ENCODE measurements around the gene GNA12. TPM values are rescaled to one million over a fixed set of nuclear protein-coding genes. Genes with fewer than 3 reads are reported as not detected.

GNA12 gene
- total and polyA plus RNA-seq, 9 of the 15 experiments (the other 6 are each of a cell fraction or from before 2014, with no cell fraction given): 0.65 to 32.7 (median 9.6) TPM

DNA sequence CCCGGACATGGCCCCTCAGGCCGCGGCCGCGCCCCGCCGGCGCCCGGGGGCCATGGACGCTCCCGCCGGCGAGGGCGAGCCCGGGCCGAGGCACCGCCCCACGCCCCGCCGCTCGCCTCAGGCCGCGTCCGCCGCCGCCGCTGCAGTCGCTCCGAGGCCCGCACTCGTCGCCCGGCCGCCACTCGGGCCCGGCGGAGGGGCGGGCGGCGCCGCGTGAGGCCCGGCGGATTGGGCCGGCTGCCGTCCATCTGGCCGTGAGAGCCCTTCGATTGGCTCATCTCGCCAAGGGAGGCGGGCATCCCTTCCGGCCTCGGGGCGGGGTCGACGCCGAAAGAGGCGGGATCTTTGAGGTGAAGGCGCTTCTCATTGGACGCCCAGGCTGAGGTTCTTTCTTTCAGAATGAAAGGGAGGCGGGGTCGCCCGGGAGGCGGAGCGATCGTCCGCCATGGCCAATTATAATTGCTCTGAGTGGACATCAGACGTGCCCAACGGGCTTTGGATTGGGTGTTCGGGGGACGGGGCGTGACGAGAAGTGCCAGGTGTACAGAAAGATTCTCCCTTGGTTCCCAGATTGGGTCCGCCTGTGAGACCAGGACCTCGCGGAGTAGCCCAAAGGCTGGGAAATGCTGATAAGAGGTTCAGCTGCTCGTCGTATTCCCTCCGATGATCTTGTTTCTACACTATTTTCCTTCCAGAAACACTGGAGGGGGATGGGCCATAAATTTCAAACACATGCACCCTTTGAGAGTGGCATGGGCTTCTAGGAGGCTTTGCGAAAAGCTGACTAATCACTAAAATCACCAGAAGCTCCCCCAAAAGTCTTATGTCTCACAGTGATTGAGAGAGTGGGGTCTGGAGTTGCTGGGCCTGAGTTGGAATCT lies at the start of gene GNA12 (continued):
- TF ChIP-seq, protein P1, sequence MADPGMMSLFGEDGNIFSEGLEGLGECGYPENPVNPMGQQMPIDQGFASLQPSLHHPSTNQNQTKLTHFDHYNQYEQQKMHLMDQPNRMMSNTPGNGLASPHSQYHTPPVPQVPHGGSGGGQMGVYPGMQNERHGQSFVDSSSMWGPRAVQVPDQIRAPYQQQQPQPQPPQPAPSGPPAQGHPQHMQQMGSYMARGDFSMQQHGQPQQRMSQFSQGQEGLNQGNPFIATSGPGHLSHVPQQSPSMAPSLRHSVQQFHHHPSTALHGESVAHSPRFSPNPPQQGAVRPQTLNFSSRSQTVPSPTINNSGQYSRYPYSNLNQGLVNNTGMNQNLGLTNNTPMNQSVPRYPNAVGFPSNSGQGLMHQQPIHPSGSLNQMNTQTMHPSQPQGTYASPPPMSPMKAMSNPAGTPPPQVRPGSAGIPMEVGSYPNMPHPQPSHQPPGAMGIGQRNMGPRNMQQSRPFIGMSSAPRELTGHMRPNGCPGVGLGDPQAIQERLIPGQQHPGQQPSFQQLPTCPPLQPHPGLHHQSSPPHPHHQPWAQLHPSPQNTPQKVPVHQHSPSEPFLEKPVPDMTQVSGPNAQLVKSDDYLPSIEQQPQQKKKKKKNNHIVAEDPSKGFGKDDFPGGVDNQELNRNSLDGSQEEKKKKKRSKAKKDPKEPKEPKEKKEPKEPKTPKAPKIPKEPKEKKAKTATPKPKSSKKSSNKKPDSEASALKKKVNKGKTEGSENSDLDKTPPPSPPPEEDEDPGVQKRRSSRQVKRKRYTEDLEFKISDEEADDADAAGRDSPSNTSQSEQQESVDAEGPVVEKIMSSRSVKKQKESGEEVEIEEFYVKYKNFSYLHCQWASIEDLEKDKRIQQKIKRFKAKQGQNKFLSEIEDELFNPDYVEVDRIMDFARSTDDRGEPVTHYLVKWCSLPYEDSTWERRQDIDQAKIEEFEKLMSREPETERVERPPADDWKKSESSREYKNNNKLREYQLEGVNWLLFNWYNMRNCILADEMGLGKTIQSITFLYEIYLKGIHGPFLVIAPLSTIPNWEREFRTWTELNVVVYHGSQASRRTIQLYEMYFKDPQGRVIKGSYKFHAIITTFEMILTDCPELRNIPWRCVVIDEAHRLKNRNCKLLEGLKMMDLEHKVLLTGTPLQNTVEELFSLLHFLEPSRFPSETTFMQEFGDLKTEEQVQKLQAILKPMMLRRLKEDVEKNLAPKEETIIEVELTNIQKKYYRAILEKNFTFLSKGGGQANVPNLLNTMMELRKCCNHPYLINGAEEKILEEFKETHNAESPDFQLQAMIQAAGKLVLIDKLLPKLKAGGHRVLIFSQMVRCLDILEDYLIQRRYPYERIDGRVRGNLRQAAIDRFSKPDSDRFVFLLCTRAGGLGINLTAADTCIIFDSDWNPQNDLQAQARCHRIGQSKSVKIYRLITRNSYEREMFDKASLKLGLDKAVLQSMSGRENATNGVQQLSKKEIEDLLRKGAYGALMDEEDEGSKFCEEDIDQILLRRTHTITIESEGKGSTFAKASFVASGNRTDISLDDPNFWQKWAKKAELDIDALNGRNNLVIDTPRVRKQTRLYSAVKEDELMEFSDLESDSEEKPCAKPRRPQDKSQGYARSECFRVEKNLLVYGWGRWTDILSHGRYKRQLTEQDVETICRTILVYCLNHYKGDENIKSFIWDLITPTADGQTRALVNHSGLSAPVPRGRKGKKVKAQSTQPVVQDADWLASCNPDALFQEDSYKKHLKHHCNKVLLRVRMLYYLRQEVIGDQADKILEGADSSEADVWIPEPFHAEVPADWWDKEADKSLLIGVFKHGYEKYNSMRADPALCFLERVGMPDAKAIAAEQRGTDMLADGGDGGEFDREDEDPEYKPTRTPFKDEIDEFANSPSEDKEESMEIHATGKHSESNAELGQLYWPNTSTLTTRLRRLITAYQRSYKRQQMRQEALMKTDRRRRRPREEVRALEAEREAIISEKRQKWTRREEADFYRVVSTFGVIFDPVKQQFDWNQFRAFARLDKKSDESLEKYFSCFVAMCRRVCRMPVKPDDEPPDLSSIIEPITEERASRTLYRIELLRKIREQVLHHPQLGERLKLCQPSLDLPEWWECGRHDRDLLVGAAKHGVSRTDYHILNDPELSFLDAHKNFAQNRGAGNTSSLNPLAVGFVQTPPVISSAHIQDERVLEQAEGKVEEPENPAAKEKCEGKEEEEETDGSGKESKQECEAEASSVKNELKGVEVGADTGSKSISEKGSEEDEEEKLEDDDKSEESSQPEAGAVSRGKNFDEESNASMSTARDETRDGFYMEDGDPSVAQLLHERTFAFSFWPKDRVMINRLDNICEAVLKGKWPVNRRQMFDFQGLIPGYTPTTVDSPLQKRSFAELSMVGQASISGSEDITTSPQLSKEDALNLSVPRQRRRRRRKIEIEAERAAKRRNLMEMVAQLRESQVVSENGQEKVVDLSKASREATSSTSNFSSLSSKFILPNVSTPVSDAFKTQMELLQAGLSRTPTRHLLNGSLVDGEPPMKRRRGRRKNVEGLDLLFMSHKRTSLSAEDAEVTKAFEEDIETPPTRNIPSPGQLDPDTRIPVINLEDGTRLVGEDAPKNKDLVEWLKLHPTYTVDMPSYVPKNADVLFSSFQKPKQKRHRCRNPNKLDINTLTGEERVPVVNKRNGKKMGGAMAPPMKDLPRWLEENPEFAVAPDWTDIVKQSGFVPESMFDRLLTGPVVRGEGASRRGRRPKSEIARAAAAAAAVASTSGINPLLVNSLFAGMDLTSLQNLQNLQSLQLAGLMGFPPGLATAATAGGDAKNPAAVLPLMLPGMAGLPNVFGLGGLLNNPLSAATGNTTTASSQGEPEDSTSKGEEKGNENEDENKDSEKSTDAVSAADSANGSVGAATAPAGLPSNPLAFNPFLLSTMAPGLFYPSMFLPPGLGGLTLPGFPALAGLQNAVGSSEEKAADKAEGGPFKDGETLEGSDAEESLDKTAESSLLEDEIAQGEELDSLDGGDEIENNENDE (IDR thresholded peaks at IDR 0.05; ENCODE audit: low read depth, low read length): no peak
- no peak for TF ChIP-seq ZNF707 (CRISPR knock-in tag; conservative IDR thresholded peaks at IDR 0.05)
- TF ChIP-seq CREBBP (IDR thresholded peaks at IDR 0.05; ENCODE audit: low read depth, low read length): no peak
- no peak for TF ChIP-seq U2AF1 (optimal IDR thresholded peaks at IDR 0.05; ENCODE audit: low read depth, low read length)
- no peak for TF ChIP-seq EGR1 (conservative IDR thresholded peaks at IDR 0.05)
- no peak for TF ChIP-seq NR2C1 (IDR thresholded peaks at IDR 0.05)
- TF ChIP-seq NR2C1 (tag; IDR thresholded peaks at IDR 0.05): no peak
- no peak for TF ChIP-seq CBX2 (IDR thresholded peaks at IDR 0.05; ENCODE audit: insufficient read depth, low read length, poor library complexity, severe bottlenecking)
- no peak for TF ChIP-seq ZNF224 (CRISPR knock-in tag; IDR thresholded peaks at IDR 0.05)
- TF ChIP-seq ZNF586 (CRISPR knock-in tag; conservative IDR thresholded peaks at IDR 0.05): no peak
- no peak for TF ChIP-seq FOXJ3 (CRISPR knock-in tag; IDR thresholded peaks at IDR 0.05)
- no peak for TF ChIP-seq SREBF1 (IDR thresholded peaks at IDR 0.05; ENCODE audit: borderline replicate concordance, low read depth, low read length)
- no peak for TF ChIP-seq THRB (CRISPR knock-in tag; conservative IDR thresholded peaks at IDR 0.05)
- no peak for TF ChIP-seq ZNF655 (CRISPR knock-in tag; IDR thresholded peaks at IDR 0.05)

Measured in K562 (cell line).